Measurements from ENCODE around the gene WNK2. TPM values are rescaled to one million over a fixed set of nuclear protein-coding genes. Genes with fewer than 3 reads are reported as not detected.

WNK2 gene
- total RNA-seq, 1 experiment from 2014 or later: 69.4 TPM

DNA sequence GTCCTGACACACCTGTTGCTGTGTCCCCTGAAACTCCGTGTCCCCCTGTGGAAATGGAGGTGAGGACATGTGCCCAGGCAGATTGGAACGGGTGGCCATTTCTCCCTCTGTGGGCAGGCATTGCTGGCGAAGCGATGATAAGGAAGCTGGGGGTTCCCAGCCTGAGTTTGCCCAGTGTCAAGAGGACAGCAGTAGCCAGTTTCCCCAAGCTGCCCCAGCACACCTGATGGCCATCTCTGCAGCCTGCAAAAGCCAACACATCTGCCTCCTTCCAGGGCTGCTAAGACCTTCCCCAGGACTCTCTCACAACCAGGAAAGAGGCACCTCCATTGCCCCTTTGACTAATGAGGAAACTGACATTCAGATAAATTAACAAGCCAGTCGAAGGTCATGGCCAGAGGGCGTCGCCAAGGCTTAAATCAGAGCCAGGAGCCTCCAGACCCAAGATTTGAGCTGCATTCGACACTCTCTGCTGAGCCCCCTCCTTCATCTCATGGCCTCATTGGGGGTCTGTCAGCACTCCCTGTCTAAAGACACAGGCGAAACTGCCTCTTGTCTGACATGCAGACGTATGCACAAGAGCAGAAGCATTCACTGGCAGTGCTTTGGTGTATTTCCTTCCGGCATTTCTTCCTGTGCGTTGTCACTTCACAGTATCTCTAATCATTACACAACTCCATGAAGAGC lies 10.4 kb upstream of the WNK2 start:
- Histone ChIP-seq H3K79me1 (ENCODE audit: insufficient read depth, low read depth, low read length, poor library complexity, severe bottlenecking) (no peaks in the 10 kb centered on the region), H3K4me1 (ENCODE audit: insufficient read depth, low read length) (no peaks in the 10 kb centered on the region), H4K20me1 (ENCODE audit: control insufficient read depth, insufficient read depth, insufficient read length) (no peaks in the 10 kb centered on the region), H3K9ac (ENCODE audit: extremely low read depth, insufficient read length, low read length) (no peak overlapping the region), H3K14ac (ENCODE audit: insufficient read depth, low read length) (no peak overlapping the region; the same call in 1 of the 2 replicates), H3K56ac (ENCODE audit: insufficient read length, low read depth, low read length) (no peak overlapping the region), H3K9me3 (ENCODE audit: control insufficient read depth, low read depth, low read length) (no peaks in the 10 kb centered on the region), H3K79me2 (ENCODE audit: insufficient read depth, low read length) (no peaks in the 10 kb centered on the region), H2AFZ (ENCODE audit: low read length) (no peak overlapping the region), H2BK120ac (ENCODE audit: low read depth, low read length, poor library complexity, severe bottlenecking) (no peak overlapping the region), H2BK5ac (ENCODE audit: insufficient read length, low read length) (no peak overlapping the region), H3K4me2 (ENCODE audit: insufficient read depth, insufficient read length, low read length) (no peak overlapping the region), H4K91ac (ENCODE audit: insufficient read length, low read depth, low read length) (no peak overlapping the region), H2BK12ac (ENCODE audit: insufficient read length, low read depth, low read length) (no peak overlapping the region), H3T11ph (ENCODE audit: low read length) (no peak overlapping the region), H2BK15ac (ENCODE audit: low read depth, low read length) (no peak overlapping the region), H2AK5ac (ENCODE audit: insufficient read length, low read length) (no peak overlapping the region), H2BK20ac (ENCODE audit: low read depth, low read length, poor library complexity, severe bottlenecking) (no peak overlapping the region), H3K27ac (ENCODE audit: insufficient read length, low read depth, low read length) (no peak overlapping the region), H4K5ac (ENCODE audit: insufficient read length, low read depth, low read length) (no peak overlapping the region), H4K8ac (replicated peaks; ENCODE audit: insufficient read length, low read depth, low read length) (no peak overlapping the region), H3K23me2 (ENCODE audit: insufficient read length, low read depth, low read length, poor library complexity, severe bottlenecking) (no peaks in the 10 kb centered on the region), H3K4ac (ENCODE audit: low read depth, low read length) (no peak overlapping the region), H3K18ac (ENCODE audit: insufficient read length, low read depth, low read length) (no peak overlapping the region), H3K27me3 (ENCODE audit: insufficient read depth, low read length) (no peaks in the 10 kb centered on the region), H3K23ac (ENCODE audit: insufficient read length, low read depth, low read length) (no peak overlapping the region)
- WGBS (ENCODE audit: extremely low coverage, insufficient read length, low lambda C conversion rate): no CpG with 5 or more reads among the region's 12 CpGs
- H3K4me1 Mint-ChIP-seq: peaks cover 0 to 4% of the 10 kb centered on the region in 2 experiments; a peak in 1 of 4 replicates
- H3K36me3 Mint-ChIP-seq (ENCODE audit: insufficient read depth in 1 of 3, low read depth in 3 of 3): no peaks in the 10 kb centered on the region
- H3K4me3 Mint-ChIP-seq: no peak overlapping the region
- TF ChIP-seq, protein P1, sequence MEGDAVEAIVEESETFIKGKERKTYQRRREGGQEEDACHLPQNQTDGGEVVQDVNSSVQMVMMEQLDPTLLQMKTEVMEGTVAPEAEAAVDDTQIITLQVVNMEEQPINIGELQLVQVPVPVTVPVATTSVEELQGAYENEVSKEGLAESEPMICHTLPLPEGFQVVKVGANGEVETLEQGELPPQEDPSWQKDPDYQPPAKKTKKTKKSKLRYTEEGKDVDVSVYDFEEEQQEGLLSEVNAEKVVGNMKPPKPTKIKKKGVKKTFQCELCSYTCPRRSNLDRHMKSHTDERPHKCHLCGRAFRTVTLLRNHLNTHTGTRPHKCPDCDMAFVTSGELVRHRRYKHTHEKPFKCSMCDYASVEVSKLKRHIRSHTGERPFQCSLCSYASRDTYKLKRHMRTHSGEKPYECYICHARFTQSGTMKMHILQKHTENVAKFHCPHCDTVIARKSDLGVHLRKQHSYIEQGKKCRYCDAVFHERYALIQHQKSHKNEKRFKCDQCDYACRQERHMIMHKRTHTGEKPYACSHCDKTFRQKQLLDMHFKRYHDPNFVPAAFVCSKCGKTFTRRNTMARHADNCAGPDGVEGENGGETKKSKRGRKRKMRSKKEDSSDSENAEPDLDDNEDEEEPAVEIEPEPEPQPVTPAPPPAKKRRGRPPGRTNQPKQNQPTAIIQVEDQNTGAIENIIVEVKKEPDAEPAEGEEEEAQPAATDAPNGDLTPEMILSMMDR (conservative IDR thresholded peaks at IDR 0.05): no peak
- no peak for DNase-seq
- peaks cover 7% of the 10 kb centered on the region; the same call in 1 of the 2 replicates for H3K27me3 Mint-ChIP-seq (ENCODE audit: low read depth)
- no peaks in the 10 kb centered on the region for H3K9me3 Mint-ChIP-seq
- H3K27ac Mint-ChIP-seq: no peak overlapping the region

Data from H9 (cell line).